Fibroblast of pulmonary artery (primary cell): Measurements from ENCODE around the gene FMNL3.
A peak's percentile ranks its signal among the peaks of the same experiment; 100 is the strongest.
"Not testable (repeated sequence)": the region's sequence is repeated elsewhere in the genome, so short reads cannot be mapped to it uniquely, and the experiment has no call there.

Experiments used
- DNase-seq: peaks from one replicate; pipeline ENCODE4 v3.0.0-alpha.2; 2010; ENCODE audit warnings: low read depth
- H3K4me3 ChIP-seq: replicated peaks from 2 replicates; pipeline ENCODE4 v1.5.1; 2011; ENCODE audit warnings: low read depth, mild to moderate bottlenecking, control low read depth, low read length, moderate library complexity
- CTCF ChIP-seq: IDR thresholded peaks from 2 replicates; pipeline ENCODE4 v1.5.1; 2011; ENCODE audit warnings: mild to moderate bottlenecking, control low read depth, low read length, inconsistent platforms; ENCODE audit errors: missing control alignments

Gene FMNL3

GRCh38 chr12:49741882-49742620 is 34.8 kb upstream of the FMNL3 start:
- TF ChIP-seq CTCF, result no peak
- DNase-seq, result peak; percentile 88
- peak overlapping the region; percentile 91 for H3K4me3 ChIP-seq

DNA sequence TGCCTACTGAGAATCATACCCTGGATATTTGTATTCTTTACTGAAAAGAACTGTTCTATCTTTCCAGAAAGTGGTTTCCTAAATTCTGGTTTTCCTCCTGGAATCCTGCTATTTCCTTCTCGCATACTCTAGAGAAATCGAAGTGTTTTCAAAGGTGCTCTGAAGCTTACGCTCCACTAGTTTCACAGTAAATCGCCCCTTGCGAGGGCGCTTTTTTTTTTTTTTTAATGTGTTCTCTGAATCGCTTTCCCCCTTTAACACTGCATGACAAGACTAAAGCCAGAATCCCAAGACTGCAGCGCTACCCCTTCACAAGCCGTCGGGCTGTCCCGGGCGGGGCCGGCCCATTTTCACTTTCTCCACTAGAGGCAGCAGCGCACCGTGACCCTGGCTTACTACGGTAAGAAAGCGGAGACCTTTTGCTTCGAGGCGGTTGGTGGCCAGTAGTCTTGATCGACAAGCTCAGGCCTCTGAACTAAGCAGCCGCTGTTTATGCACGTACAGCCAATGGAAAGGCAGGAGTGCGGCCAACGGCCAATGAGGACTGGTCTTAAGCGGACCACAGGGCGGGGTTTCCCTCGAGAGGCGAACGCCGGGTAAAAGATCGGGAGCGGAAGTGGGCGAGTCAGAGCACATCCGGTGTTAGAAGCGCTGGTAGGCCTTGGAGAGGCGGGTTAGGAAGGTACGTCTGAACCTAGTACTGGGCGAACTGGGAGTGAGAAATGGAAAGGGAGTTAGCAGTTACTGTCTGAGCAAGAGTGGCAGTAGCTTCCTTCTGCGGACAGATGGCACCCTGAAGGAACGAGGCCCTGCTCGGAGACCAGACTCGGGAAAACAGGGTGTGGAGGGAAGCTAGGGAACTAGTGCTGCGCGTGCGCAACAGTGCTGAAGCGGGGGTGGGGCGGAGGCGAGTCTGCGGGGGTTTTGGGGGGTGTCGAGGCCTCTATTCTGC is 34.0 kb upstream of the FMNL3 start, which contains the start of gene TMBIM6:
Gene TMBIM6, plus strand, starts transcription at position 628 of the 952 bp plus-strand sequence. CDS start 10,937 bp downstream, outside the sequence.
- peak within 1 kb of the TSS; percentile 91 for H3K4me3 ChIP-seq
- TF ChIP-seq CTCF, result peak; percentile 94
- peak; percentile 100 for DNase-seq

DNA sequence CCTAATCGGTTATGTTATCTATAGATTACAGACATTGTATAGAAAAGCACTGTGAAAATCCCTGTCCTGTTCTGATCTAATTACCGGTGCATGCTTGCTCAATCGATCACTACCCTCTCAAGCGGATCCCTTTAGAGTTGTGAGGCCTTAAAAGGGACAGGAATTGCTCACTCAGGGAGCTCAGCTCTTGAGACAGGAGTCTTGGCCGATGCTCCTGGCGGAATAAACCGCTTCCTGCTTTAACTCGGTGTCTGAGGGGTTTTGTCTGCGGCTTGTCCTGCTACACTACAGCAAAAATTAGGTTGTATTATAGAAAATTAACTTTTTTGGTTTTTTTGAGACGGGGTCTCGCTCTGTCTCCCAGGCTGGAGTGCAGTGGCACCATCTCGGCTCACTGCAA is 33.1 kb upstream of the FMNL3 start:
- H3K4me3 ChIP-seq, DNase-seq: not testable (repeated sequence)

GRCh38 chr12:49738721-49739120 is 31.5 kb upstream of the FMNL3 start:
- not testable (repeated sequence) for H3K4me3 ChIP-seq
- DNase-seq, result peak; percentile 47

DNA sequence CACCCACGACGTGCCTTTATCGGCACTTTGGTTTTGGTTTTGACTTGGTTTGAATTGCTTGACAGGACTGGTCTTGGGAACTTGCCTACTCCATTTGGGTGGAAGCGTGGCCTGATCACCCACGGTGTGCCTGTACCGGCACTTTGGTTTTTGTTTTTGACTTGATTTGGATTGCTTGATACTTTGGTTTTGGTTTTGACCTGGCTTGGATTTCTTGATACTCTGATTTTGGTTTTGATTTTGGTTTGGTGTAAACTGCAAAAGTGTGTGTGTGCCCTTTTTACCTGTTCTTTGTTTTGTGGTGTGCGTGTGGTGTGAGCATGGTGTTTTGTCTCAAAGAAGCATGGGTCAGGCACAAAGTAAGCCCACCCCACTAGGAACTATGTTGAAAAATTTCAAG is 27.7 kb upstream of the FMNL3 start:
- DNase-seq, H3K4me3 ChIP-seq: not testable (repeated sequence)

- no peak for TF ChIP-seq CTCF
- no peak for DNase-seq
- no peak overlapping the region for H3K4me3 ChIP-seq
Observed at GRCh38 chr12:49733219-49734017, 26.2 kb upstream of the FMNL3 start.

DNA sequence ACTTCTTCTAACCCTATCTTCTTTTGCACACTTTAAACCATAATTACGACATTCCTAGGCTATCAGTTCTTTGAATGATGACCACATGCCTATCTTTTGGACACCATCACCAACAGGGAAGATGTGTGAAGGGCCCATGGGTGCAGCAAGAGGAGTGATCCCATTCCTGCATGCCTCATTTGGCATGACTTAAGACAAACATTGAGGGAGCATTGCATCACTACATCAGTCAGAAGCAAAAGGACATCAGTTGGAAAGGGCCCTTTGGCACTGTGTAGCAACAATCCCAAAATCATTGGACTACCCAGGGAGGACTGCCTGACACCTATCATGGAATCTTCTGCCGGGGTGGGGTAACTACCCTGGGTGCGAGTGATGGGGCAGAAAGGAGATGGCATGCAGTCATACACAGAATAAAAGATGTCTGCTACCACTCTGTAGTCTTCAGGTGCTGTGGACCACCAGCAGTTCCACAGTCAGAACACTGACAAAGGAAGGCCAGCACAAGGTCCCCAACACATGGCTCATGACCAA is 23.4 kb upstream of the FMNL3 start:
- H3K4me3 ChIP-seq, result no peak overlapping the region
- no peak for DNase-seq
- TF ChIP-seq CTCF, result no peak

- no peak for DNase-seq
- H3K4me3 ChIP-seq, result no peak overlapping the region
- no peak for TF ChIP-seq CTCF
Observed at GRCh38 chr12:49730050-49730449, 22.8 kb upstream of the FMNL3 start.
